OCI-LY3 (cell line): ENCODE measurements around the gene TTC12.

Source experiments
- EZH2phosphoT487 ChIP-seq: fragments of 200-600 bp; shearing (Covaris generic); IDR thresholded peaks from 2 replicates; pipeline ENCODE4 v1.6.1; 2018; ENCODE audit warnings: antibody characterized with exemption, mixed run types, low read depth
- TF ChIP-seq, protein P1 (sequence below): fragments of 200-600, 300-600 bp; sonication (generic); IDR thresholded peaks from 2 replicates; pipeline ENCODE4 v1.5.1; 2014; ENCODE audit warnings: antibody characterized with exemption, low read length, low read depth

DNA sequence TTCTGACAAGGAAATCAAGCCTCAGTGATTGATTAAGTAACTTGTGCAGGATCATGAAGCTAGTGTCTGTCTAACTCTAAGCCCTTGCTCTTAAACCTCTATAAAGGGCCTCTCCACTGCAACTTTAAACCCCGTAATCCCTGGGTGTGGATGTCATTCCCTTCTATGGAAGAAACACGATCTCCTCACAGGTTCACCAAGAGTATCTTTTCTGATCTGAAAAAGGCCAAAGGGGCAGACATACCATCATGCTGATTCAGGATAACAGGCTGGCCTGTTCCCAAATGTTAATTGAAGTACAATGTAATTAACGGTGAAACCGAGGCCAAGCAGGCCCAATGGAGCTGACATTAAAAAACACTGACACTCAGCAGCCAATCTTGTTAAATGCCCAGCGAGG, 17.1 kb downstream of the TTC12 start:
- TF ChIP-seq, protein P1, sequence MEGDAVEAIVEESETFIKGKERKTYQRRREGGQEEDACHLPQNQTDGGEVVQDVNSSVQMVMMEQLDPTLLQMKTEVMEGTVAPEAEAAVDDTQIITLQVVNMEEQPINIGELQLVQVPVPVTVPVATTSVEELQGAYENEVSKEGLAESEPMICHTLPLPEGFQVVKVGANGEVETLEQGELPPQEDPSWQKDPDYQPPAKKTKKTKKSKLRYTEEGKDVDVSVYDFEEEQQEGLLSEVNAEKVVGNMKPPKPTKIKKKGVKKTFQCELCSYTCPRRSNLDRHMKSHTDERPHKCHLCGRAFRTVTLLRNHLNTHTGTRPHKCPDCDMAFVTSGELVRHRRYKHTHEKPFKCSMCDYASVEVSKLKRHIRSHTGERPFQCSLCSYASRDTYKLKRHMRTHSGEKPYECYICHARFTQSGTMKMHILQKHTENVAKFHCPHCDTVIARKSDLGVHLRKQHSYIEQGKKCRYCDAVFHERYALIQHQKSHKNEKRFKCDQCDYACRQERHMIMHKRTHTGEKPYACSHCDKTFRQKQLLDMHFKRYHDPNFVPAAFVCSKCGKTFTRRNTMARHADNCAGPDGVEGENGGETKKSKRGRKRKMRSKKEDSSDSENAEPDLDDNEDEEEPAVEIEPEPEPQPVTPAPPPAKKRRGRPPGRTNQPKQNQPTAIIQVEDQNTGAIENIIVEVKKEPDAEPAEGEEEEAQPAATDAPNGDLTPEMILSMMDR, result no peak
- TF ChIP-seq EZH2phosphoT487, result no peak
